Lower leg skin (tissue), 3 donors: ENCODE measurements around the gene LMO2.

ENCODE experiments used
- CTCF ChIP-seq, 3 donors: fragments of 450-650 bp; IDR thresholded peaks; one replicate each; pipeline ENCODE4 v1.5.1; 2016; ENCODE audit warnings: antibody characterized with exemption in 3 of 3, mild to moderate bottlenecking in 3 of 3, moderate library complexity in 2 of 3
- POLR2A ChIP-seq, 2 donors: fragments of 450-650 bp; IDR thresholded peaks; one replicate each; pipeline ENCODE4 v1.6.1; 2016 to 2017; ENCODE audit warnings: antibody characterized with exemption in 2 of 2, mild to moderate bottlenecking in 1 of 2, moderate library complexity in 1 of 2

GRCh38 chr11:33828604-33829429, 63.1 kb downstream of the LMO2 start:
- TF ChIP-seq CTCF (IDR thresholded peaks at IDR 0.05), result no peak
- no peak for TF ChIP-seq POLR2A (IDR thresholded peaks at IDR 0.05)
